Stimulated activated CD4-positive, alpha-beta T cell treated with anti-CD3 and anti-CD28 coated beads, TNF-alpha, amount 100 ng/mL, for 4 hours (primary cell): ENCODE measurements around the gene CAB39.
A peak's percentile ranks its signal among the peaks of the same experiment; 100 is the strongest.

ENCODE experiments used
- DNase-seq, 3 experiments: peaks; one replicate each; pipeline ENCODE4 v3.0.0-alpha.2; 2020; ENCODE audit warnings: low read depth in 3 of 3

CAB39 gene

GRCh38 chr2:230754200-230754599 lies 41.6 kb downstream of the CAB39 start:
- no peak for DNase-seq

- no peak for DNase-seq
Measured at GRCh38 chr2:230757476-230757875, 44.8 kb downstream of the CAB39 start.

GRCh38 chr2:230758566-230759480 lies 46.2 kb downstream of the CAB39 start:
- no peak for DNase-seq

- DNase-seq: no peak
Measured at GRCh38 chr2:230759481-230760167, 47.0 kb downstream of the CAB39 start.

GRCh38 chr2:230761704-230762103 lies 49.1 kb downstream of the CAB39 start:
- no peak for DNase-seq

- DNase-seq: peak in 1 of 3 experiments; percentile 14
Measured at GRCh38 chr2:230762317-230762896, 49.8 kb downstream of the CAB39 start.

GRCh38 chr2:230764346-230764745 lies 51.7 kb downstream of the CAB39 start:
- no peak for DNase-seq

GRCh38 chr2:230765611-230766300 lies 53.1 kb downstream of the CAB39 start:
- DNase-seq: no peak

GRCh38 chr2:230767862-230768388 lies 55.3 kb downstream of the CAB39 start:
- DNase-seq: no peak

- DNase-seq: no peak
Measured at GRCh38 chr2:230770804-230771203, 58.2 kb downstream of the CAB39 start.

GRCh38 chr2:230772156-230772555 lies 59.5 kb downstream of the CAB39 start:
- DNase-seq: no peak

GRCh38 chr2:230773039-230773773 lies 60.6 kb downstream of the CAB39 start:
- DNase-seq: no peak

GRCh38 chr2:230774348-230774951 lies 61.8 kb downstream of the CAB39 start:
- no peak for DNase-seq

GRCh38 chr2:230775737-230776136 lies 63.1 kb downstream of the CAB39 start:
- no peak for DNase-seq

GRCh38 chr2:230777721-230778120 lies 65.1 kb downstream of the CAB39 start:
- no peak for DNase-seq

- no peak for DNase-seq
Measured at GRCh38 chr2:230778350-230779063, 65.9 kb downstream of the CAB39 start.

- peak in 1 of 3 experiments; percentile 11 for DNase-seq
Measured at GRCh38 chr2:230779126-230779525, 66.5 kb downstream of the CAB39 start.

- DNase-seq: no peak
Measured at GRCh38 chr2:230779607-230780006, 67.0 kb downstream of the CAB39 start.

- no peak for DNase-seq
Measured at GRCh38 chr2:230781130-230781797, 68.6 kb downstream of the CAB39 start.
